Keratinocyte (primary cell): ENCODE data around the gene SNAP25.

Experiments
- EZH2 ChIP-seq: IDR thresholded peaks from one replicate; pipeline ENCODE4 v1.6.1; 2012; ENCODE audit warnings: inconsistent platforms, mild to moderate bottlenecking, low read length, moderate library complexity
- TF ChIP-seq, protein P1 (sequence below), 3 experiments: IDR thresholded peaks in 1 of 3; conservative IDR thresholded peaks in 1 of 3; optimal IDR thresholded peaks in 1 of 3; 2 replicates in 2 of 3; 3 replicates in 1 of 3; pipeline versions ENCODE3 to v1.5.1; 2011; ENCODE audit warnings: low read length in 3 of 3, mild to moderate bottlenecking in 3 of 3, moderate library complexity in 2 of 3, control low read depth in 1 of 3, inconsistent platforms in 1 of 3; ENCODE audit not compliant: insufficient read depth in 2 of 3; ENCODE audit errors: extremely low read depth in 1 of 3

DNA sequence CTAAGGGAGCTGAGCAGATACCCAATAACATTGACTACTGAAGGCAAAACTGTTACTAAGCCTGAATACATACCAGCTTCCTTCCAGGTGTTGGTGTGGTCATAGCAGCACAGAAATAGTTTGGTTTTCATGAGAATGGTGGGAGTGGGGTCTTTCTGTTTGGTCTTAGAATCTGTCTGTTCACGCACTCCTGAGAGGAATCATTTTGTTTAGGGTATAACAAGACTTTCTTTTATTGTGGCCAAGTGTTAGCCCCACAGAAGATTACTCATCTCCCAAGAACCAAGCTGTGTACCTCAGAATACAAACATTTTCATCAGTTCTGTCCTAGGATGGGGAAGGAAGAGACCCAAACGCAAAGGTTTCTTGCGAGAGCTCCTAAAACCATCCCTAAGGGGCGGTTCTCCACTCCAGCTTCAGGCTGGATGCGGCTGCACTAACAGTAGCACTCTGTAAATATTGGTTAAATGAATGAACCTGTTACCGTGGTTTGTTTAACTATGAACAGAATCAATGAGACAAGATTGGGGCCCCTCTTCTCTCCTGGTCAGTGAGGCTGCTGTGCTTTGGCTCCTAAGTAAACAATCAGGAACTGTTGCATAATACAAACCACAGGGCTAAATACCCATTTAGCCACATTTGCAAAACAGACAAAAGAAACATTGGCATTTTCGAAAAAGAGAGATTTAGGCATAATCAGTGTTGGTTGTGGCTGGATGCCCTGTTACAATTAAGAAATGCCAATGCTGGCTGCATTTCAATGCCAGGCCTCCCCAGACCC, 44.9 kb downstream of the SNAP25 start:
- TF ChIP-seq, protein P1, sequence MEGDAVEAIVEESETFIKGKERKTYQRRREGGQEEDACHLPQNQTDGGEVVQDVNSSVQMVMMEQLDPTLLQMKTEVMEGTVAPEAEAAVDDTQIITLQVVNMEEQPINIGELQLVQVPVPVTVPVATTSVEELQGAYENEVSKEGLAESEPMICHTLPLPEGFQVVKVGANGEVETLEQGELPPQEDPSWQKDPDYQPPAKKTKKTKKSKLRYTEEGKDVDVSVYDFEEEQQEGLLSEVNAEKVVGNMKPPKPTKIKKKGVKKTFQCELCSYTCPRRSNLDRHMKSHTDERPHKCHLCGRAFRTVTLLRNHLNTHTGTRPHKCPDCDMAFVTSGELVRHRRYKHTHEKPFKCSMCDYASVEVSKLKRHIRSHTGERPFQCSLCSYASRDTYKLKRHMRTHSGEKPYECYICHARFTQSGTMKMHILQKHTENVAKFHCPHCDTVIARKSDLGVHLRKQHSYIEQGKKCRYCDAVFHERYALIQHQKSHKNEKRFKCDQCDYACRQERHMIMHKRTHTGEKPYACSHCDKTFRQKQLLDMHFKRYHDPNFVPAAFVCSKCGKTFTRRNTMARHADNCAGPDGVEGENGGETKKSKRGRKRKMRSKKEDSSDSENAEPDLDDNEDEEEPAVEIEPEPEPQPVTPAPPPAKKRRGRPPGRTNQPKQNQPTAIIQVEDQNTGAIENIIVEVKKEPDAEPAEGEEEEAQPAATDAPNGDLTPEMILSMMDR (optimal IDR thresholded peaks at IDR 0.05 in 1 of 3, IDR thresholded peaks at IDR 0.05 in 1 of 3, conservative IDR thresholded peaks at IDR 0.05 in 1 of 3; ENCODE audit: extremely low read depth in 1 of 3, insufficient read depth in 2 of 3, low read length in 3 of 3) = no peak
- no peak for TF ChIP-seq EZH2
